WTC11 (cell line): ENCODE measurements around the gene ZNRF3. TPM values are rescaled to one million over a fixed set of nuclear protein-coding genes. Genes with fewer than 3 reads are reported as not detected.

Experiments
- ATAC-seq: fragments of 200-7000 bp; cut with Tn5 transposase; 2 replicates; pipeline ENCODE4 v1.10.0; 2021; ENCODE audit warnings: mild to moderate bottlenecking, moderate library complexity
- CTCF ChIA-PET: fragments of 300-600 bp; sonication (Branson Sonifier 250); formaldehyde crosslinking; loops from one replicate; lab custom pipeline; 2021; ENCODE audit warnings: antibody characterized with exemption; lab: Charles Lee
- POLR2A ChIA-PET: fragments of 350-600 bp; sonication (Branson Sonifier 250); formaldehyde crosslinking; loops from one replicate; lab custom pipeline; 2021; ENCODE audit warnings: antibody characterized with exemption; lab: Charles Lee
- DNase-seq: peaks from one replicate; pipeline ENCODE4 v3.0.0; 2021; ENCODE audit warnings: low spot score
- H3K27ac Mint-ChIP-seq: 2 replicates; pipeline ENCODE4 v1.8.0; 2021; ENCODE audit warnings: mixed read lengths
- H3K27me3 Mint-ChIP-seq: 2 replicates; pipeline ENCODE4 v1.8.0; 2021; ENCODE audit warnings: low read depth, mild to moderate bottlenecking, moderate library complexity, mixed read lengths
- H3K36me3 Mint-ChIP-seq: 2 replicates; pipeline ENCODE4 v1.8.0; 2021; ENCODE audit warnings: mixed read lengths
- H3K4me1 Mint-ChIP-seq: 2 replicates; pipeline ENCODE4 v1.8.0; 2022; ENCODE audit warnings: mixed read lengths
- H3K4me3 Mint-ChIP-seq: 2 replicates; pipeline ENCODE4 v1.8.0; 2021; ENCODE audit warnings: mild to moderate bottlenecking, moderate library complexity, mixed read lengths
- H3K9me3 Mint-ChIP-seq: 2 replicates; pipeline ENCODE4 v1.8.0; 2021; ENCODE audit warnings: mixed read lengths
- AFF4 ChIP-seq: sonication (generic); formaldehyde crosslinking; IDR thresholded peaks from 2 replicates; pipeline ENCODE4 v1.8.1; 2023; ENCODE audit warnings: mild to moderate bottlenecking, missing genetic modification reagents, borderline replicate concordance
- FOXP4 ChIP-seq: sonication (generic); formaldehyde crosslinking; IDR thresholded peaks from 2 replicates; pipeline ENCODE4 v1.8.0; 2022; ENCODE audit warnings: mild to moderate bottlenecking, missing genetic modification reagents
- GRHL2 ChIP-seq: fragments of 250-450 bp; sonication (Bioruptor Pico); IDR thresholded peaks from 2 replicates; pipeline ENCODE4 v1.8.0; 2022; ENCODE audit warnings: mild to moderate bottlenecking, moderate library complexity; ENCODE audit not compliant: insufficient replicate concordance, severe bottlenecking
- IRF1 ChIP-seq: sonication (generic); formaldehyde crosslinking; IDR thresholded peaks from 2 replicates; pipeline ENCODE4 v1.8.0; 2023; ENCODE audit warnings: missing genetic modification reagents
- PRDM15 ChIP-seq: sonication (generic); formaldehyde crosslinking; IDR thresholded peaks from 2 replicates; pipeline ENCODE4 v1.8.0; 2022; ENCODE audit warnings: missing genetic modification reagents
- PREB ChIP-seq: sonication (generic); formaldehyde crosslinking; IDR thresholded peaks from 2 replicates; pipeline ENCODE4 v1.8.1; 2022; ENCODE audit warnings: mild to moderate bottlenecking, missing genetic modification reagents, moderate library complexity, borderline replicate concordance
- SMAD4 ChIP-seq: sonication (generic); formaldehyde crosslinking; IDR thresholded peaks from 2 replicates; pipeline ENCODE4 v1.8.0; 2022; ENCODE audit warnings: mild to moderate bottlenecking, missing genetic modification reagents
- USF1 ChIP-seq: sonication (generic); formaldehyde crosslinking; IDR thresholded peaks from 2 replicates; pipeline ENCODE4 v1.8.0; 2022; ENCODE audit warnings: mild to moderate bottlenecking, missing genetic modification reagents
- ZNF121 ChIP-seq: sonication (generic); formaldehyde crosslinking; IDR thresholded peaks from 2 replicates; pipeline ENCODE4 v1.8.0; 2023; ENCODE audit warnings: missing genetic modification reagents
- ZNF532 ChIP-seq: fragments of 250-450 bp; sonication (Bioruptor Pico); IDR thresholded peaks from 2 replicates; pipeline ENCODE4 v1.9.0; 2021; ENCODE audit warnings: mild to moderate bottlenecking, borderline replicate concordance
- total RNA-seq: library from RNA; stranded (reverse); gene quantifications from 3 replicates; pipeline ENCODE4 v1.2.3, GENCODE V29; 2021

Gene ZNRF3
- total RNA-seq, 1 experiment from 2014 or later = 25.4 TPM

- no peak for TF ChIP-seq FOXP4 (CRISPR knock-in tag)
Observed at GRCh38 chr22:28914201-28914600, 30.8 kb downstream of the ZNRF3 start (continued).

GRCh38 chr22:28915969-28916368, 32.6 kb downstream of the ZNRF3 start:
- TF ChIP-seq AFF4 (CRISPR knock-in tag) = no peak
- no peak for TF ChIP-seq SMAD4 (CRISPR knock-in tag)
- peak; percentile 68; the same call in 1 of the 2 replicates for TF ChIP-seq ZNF121 (CRISPR knock-in tag)
- no peak for TF ChIP-seq IRF1 (CRISPR knock-in tag)
- no peak for TF ChIP-seq GRHL2 (CRISPR knock-in tag)
- no peak for TF ChIP-seq PREB (CRISPR knock-in tag)
- no peak for TF ChIP-seq USF1
- H3K4me3 Mint-ChIP-seq = no peak overlapping the region
- CTCF ChIA-PET = interaction anchor here (1.0 to 3.3 kb wide), 3 partner anchors 33 to 238 kb away, joined by 4 to 22 read pairs (median 5); partner anchors contain the start of gene ZNRF3

GRCh38 chr22:28917747-28918549, 34.6 kb downstream of the ZNRF3 start:
- no peak for DNase-seq
- POLR2A ChIA-PET = interaction anchor here (0.7 to 1.8 kb wide), 4 partner anchors 12 to 336 kb away, joined by 3 to 5 read pairs (median 4); no protein-coding TSS in a partner anchor
- Mint-ChIP-seq H3K9me3 (no peaks in the 10 kb centered on the region), H3K27ac (peak overlapping the region; percentile 52; the same call in 1 of the 2 replicates), H3K36me3 (no peaks in the 10 kb centered on the region), H3K4me3 (peak overlapping the region; percentile 1), H3K27me3 (no peaks in the 10 kb centered on the region), H3K4me1 (peaks cover 62% of the 10 kb centered on the region)
- CTCF ChIA-PET = interaction anchor here (1.0 to 3.3 kb wide), 14 partner anchors 9 to 122 kb away, joined by 3 to 22 read pairs (median 4); partner anchors contain the start of gene ZNRF3
- peak; percentile 69 for ATAC-seq
- peak; percentile 94 for TF ChIP-seq PRDM15
- TF ChIP-seq ZNF532 = no peak

More at GRCh38 chr22:28915969-28916368, 32.6 kb downstream of the ZNRF3 start:
- Mint-ChIP-seq H3K27ac (no peak overlapping the region), H3K4me1 (peaks cover 56% of the 10 kb centered on the region), H3K9me3 (no peaks in the 10 kb centered on the region), H3K36me3 (no peaks in the 10 kb centered on the region), H3K27me3 (no peaks in the 10 kb centered on the region)
- no peak for ATAC-seq
- POLR2A ChIA-PET = no interaction called here
- DNase-seq = no peak
